Activated naive CD4-positive, alpha-beta T cell treated with Interleukin-2 at 50 U/mL for 16 hours (primary cell): Measurements from ENCODE around the gene LRGUK.
"Not testable (repeated sequence)": the region's sequence is repeated elsewhere in the genome, so short reads cannot be mapped to it uniquely, and the experiment has no call there.

Experiments
- DNase-seq: peaks from one replicate; pipeline ENCODE4 v3.0.0-alpha.2; 2020

Gene LRGUK

GRCh38 chr7:134255814-134256213, 128.7 kb downstream of the LRGUK start:
- no peak for DNase-seq

GRCh38 chr7:134262322-134262721, 135.2 kb downstream of the LRGUK start:
- DNase-seq = no peak

- no peak for DNase-seq
Measured at GRCh38 chr7:134276951-134277350, 149.8 kb downstream of the LRGUK start.

- no peak for DNase-seq
Measured at GRCh38 chr7:134278502-134279153, 151.5 kb downstream of the LRGUK start.

GRCh38 chr7:134279336-134279735, 152.2 kb downstream of the LRGUK start:
- no peak for DNase-seq

GRCh38 chr7:134279898-134280297, 152.8 kb downstream of the LRGUK start:
- no peak for DNase-seq

GRCh38 chr7:134280508-134280907, 153.4 kb downstream of the LRGUK start:
- DNase-seq = no peak

- no peak for DNase-seq
Measured at GRCh38 chr7:134284011-134284410, 156.9 kb downstream of the LRGUK start.

- no peak for DNase-seq
Measured at GRCh38 chr7:134284952-134285351, 157.8 kb downstream of the LRGUK start.

- no peak for DNase-seq
Measured at GRCh38 chr7:134287916-134288659, 160.9 kb downstream of the LRGUK start.

- no peak for DNase-seq
Measured at GRCh38 chr7:134289423-134289822, 162.3 kb downstream of the LRGUK start.

- DNase-seq = no peak
Measured at GRCh38 chr7:134289841-134290240, 162.7 kb downstream of the LRGUK start.

- no peak for DNase-seq
Measured at GRCh38 chr7:134290286-134290685, 163.1 kb downstream of the LRGUK start.

- DNase-seq = no peak
Measured at GRCh38 chr7:134293002-134293740, 166.0 kb downstream of the LRGUK start.

GRCh38 chr7:134295982-134296381, 168.8 kb downstream of the LRGUK start:
- not testable (repeated sequence) for DNase-seq

GRCh38 chr7:134297489-134297888, 170.3 kb downstream of the LRGUK start:
- DNase-seq = no peak

GRCh38 chr7:134298902-134299683, 172.0 kb downstream of the LRGUK start:
- DNase-seq = no peak

GRCh38 chr7:134300988-134301387, 173.8 kb downstream of the LRGUK start:
- DNase-seq = no peak

GRCh38 chr7:134301592-134301991, 174.5 kb downstream of the LRGUK start:
- DNase-seq = no peak

- no peak for DNase-seq
Measured at GRCh38 chr7:134302120-134302519, 175.0 kb downstream of the LRGUK start.

GRCh38 chr7:134307320-134307719, 180.2 kb downstream of the LRGUK start:
- no peak for DNase-seq

GRCh38 chr7:134308548-134308947, 181.4 kb downstream of the LRGUK start:
- no peak for DNase-seq

- no peak for DNase-seq
Measured at GRCh38 chr7:134311807-134312206, 184.7 kb downstream of the LRGUK start.
